BLaER1 (cell line): ENCODE measurements around the gene FAM78A.
"Not testable (repeated sequence)": the region's sequence is repeated elsewhere in the genome, so short reads cannot be mapped to it uniquely, and the experiment has no call there.

Experiments
- H3K27ac ChIP-seq: shearing (Covaris generic); formaldehyde crosslinking; 2 replicates; pipeline ENCODE4 v1.8.1; 2022
- H3K27me3 ChIP-seq: shearing (Covaris generic); formaldehyde crosslinking; 2 replicates; pipeline ENCODE4 v1.8.1; 2022
- H3K36me3 ChIP-seq: shearing (Covaris generic); formaldehyde crosslinking; 2 replicates; pipeline ENCODE4 v1.8.1; 2022
- H3K4me1 ChIP-seq: shearing (Covaris generic); formaldehyde crosslinking; 2 replicates; pipeline ENCODE4 v1.8.1; 2022
- H3K4me2 ChIP-seq: shearing (Covaris generic); formaldehyde crosslinking; 2 replicates; pipeline ENCODE4 v1.8.1; 2022
- H3K4me3 ChIP-seq: shearing (Covaris generic); formaldehyde crosslinking; 2 replicates; pipeline ENCODE4 v1.8.1; 2022
- H3K9ac ChIP-seq: shearing (Covaris generic); formaldehyde crosslinking; 2 replicates; pipeline ENCODE4 v1.8.1; 2022
- H3K9me3 ChIP-seq: shearing (Covaris generic); formaldehyde crosslinking; 2 replicates; pipeline ENCODE4 v1.8.1; 2022
- H4K20me1 ChIP-seq: shearing (Covaris generic); formaldehyde crosslinking; 2 replicates; pipeline ENCODE4 v1.8.1; 2022
- Cebpa-rat ChIP-seq: shearing (Covaris generic); IDR thresholded peaks from 2 replicates; pipeline ENCODE4 v1.8.1; 2022

Gene FAM78A

GRCh38 chr9:131275332-131276093 is 797 bp downstream of the FAM78A start:
- Histone ChIP-seq H3K4me2 (peak overlapping the region; percentile 96), H3K9me3 (no peaks in the 10 kb centered on the region), H3K4me1 (peaks cover 74% of the 10 kb centered on the region), H3K36me3 (no peaks in the 10 kb centered on the region), H3K9ac (peak overlapping the region; percentile 73), H4K20me1 (peaks cover 18% of the 10 kb centered on the region), H3K27ac (peak overlapping the region; percentile 72), H3K4me3 (peak overlapping the region; percentile 76), H3K27me3 (peaks cover 64% of the 10 kb centered on the region)
- TF ChIP-seq Cebpa-rat, result no peak

- Histone ChIP-seq H3K4me1 (peaks cover 81% of the 10 kb centered on the region), H3K4me2 (peak overlapping the region; percentile 96), H3K27ac (peak overlapping the region; percentile 72), H3K27me3 (peaks cover 57% of the 10 kb centered on the region), H3K36me3 (no peaks in the 10 kb centered on the region), H3K9ac (peak overlapping the region; percentile 73), H3K4me3 (peak overlapping the region; percentile 76), H3K9me3 (no peaks in the 10 kb centered on the region), H4K20me1 (peaks cover 18% of the 10 kb centered on the region)
- TF ChIP-seq Cebpa-rat, result no peak
Observed at GRCh38 chr9:131274674-131275331, 1.5 kb downstream of the FAM78A start.

DNA sequence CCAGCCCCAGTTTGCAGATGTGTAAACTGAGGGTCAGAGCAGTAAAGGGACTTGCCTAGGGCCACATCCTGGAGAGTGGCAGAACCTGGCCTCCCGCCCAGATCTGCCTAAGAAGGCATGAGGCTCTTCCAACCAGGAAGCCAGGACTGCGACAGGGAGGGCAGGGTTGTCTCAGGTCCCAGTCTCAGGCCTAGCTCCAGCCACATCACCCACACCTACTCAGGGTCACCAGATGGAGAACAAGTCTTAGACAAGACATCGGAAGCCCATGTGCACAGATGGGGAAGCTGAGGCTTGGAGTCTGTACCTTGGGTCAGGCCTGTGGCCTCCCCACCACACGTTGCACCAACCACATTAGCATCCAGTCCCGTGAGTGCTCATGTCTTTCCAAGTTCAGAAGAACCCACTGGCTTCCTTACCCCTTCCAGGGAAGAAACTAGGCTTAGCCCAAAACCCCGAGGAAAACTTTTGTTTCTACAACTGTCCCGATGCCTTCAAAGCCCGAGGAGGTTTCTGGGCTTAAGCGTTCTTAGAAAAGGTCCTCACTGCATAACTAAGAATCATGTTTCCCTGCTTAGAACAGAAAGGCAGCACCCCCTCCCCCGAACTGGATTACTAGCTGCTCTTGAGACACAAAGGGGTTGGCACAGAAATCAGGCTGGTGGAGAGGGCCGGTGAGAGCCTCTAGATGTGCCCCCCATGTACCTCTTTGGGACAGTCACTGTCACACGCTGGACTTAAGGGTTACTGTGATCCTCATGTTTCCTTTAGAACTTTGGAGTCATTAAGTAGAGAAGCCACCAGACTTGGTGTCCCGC is 2.2 kb downstream of the FAM78A start:
- TF ChIP-seq Cebpa-rat, result no peak
- Histone ChIP-seq H3K36me3 (no peaks in the 10 kb centered on the region), H3K27ac (peak overlapping the region; percentile 72), H3K4me3 (peak overlapping the region; percentile 76), H3K9me3 (no peaks in the 10 kb centered on the region), H4K20me1 (peaks cover 18% of the 10 kb centered on the region), H3K4me2 (peak overlapping the region; percentile 96), H3K9ac (peak overlapping the region; percentile 73), H3K27me3 (peaks cover 56% of the 10 kb centered on the region), H3K4me1 (peaks cover 85% of the 10 kb centered on the region)

DNA sequence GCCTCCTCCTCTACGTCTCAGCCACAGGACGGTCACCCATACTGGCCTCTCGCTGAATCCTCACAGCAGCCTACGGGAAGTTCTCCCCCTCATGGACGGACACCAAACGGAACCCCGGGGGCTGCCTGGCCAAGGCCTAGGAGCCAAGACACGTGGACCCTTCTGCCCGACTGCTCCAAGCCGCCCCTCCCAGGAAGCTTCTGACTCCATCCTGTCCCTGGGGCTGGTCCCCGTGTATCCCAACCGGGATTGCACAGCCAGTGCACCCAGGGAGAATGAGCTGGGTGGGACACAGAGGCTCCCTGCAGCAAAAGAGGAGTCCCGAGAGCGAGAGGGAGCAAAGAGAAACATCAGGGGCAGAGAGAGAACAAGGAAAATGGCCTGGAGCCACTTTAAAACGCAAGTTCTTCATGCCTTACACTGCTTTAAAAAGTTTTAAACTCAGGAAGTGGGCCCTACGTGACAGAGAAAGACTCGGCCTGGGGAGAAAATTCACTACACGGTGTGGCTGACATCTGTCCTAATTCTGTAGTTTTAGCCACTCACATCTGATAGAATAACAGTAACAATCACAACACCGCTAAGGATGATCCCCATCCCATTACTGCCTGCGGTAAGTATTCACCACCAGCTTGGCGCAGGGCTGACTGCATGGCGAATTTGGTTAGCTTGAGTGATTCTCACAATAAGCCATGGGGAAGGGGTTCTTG is 3.0 kb downstream of the FAM78A start:
- no peak for TF ChIP-seq Cebpa-rat
- H3K4me1 ChIP-seq, result peaks cover 85% of the 10 kb centered on the region
- peaks cover 18% of the 10 kb centered on the region for H4K20me1 ChIP-seq
- peak overlapping the region; percentile 73 for H3K9ac ChIP-seq
- no peaks in the 10 kb centered on the region for H3K9me3 ChIP-seq
- peaks cover 56% of the 10 kb centered on the region for H3K27me3 ChIP-seq
- H3K4me3 ChIP-seq, result peak overlapping the region; percentile 76
- peak overlapping the region; percentile 72 for H3K27ac ChIP-seq
- peak overlapping the region; percentile 96 for H3K4me2 ChIP-seq
- no peaks in the 10 kb centered on the region for H3K36me3 ChIP-seq

DNA sequence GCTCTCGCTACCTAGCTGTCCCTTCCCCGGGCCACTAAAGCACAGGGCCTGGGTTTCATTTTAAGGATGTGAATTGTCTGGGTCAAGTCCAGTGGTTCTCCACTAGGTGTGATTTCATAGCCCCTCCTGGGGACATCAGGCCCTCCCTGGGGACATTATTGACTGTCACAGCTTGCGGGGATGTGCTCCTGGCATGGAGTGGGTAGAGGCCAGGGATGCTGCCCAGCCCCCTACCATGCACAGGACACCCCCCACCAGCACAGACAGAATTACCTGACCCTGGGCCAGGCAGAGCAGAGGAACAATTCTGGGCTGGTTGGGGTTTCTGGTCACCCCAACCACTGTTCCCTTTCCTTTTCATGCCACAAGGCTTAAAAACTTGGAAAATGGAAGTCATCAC is 4.1 kb downstream of the FAM78A start:
- TF ChIP-seq Cebpa-rat, result no peak
- H3K9ac ChIP-seq, result no peak overlapping the region
- H3K9me3 ChIP-seq, result no peaks in the 10 kb centered on the region
- peak overlapping the region; percentile 96 for H3K4me2 ChIP-seq
- no peak overlapping the region for H3K4me3 ChIP-seq
- H4K20me1 ChIP-seq, result peaks cover 18% of the 10 kb centered on the region
- H3K36me3 ChIP-seq, result no peaks in the 10 kb centered on the region
- H3K27me3 ChIP-seq, result peaks cover 53% of the 10 kb centered on the region
- H3K4me1 ChIP-seq, result peaks cover 90% of the 10 kb centered on the region
- 0 out of 2 replicates have a peak overlapping the region, but pooled peaks have one; percentile 84 for H3K27ac ChIP-seq

DNA sequence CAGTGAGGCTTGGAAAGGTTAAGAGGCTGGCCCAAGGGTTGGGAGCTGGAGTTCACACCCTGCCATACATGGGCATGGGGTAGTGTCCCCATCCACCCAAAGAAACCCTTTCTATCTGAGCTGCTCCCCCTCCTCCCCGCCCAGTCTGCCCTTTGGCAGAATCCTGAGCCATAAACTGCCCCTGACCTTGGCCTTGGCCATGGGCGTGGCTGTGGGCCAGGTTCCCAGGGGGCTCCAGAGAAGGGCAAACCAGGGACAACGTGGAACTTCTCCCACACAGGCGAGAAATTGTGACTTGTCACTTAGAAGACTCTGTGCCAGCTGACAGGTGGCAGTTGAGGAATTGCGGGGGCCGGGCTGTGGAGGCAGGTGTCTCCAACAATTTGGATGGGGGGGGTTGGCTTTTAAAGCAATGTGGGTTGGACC is 4.8 kb downstream of the FAM78A start:
- Histone ChIP-seq H3K4me1 (peaks cover 94% of the 10 kb centered on the region), H3K27ac (peak overlapping the region; percentile 84; the same call in 1 of the 2 replicates), H3K27me3 (peaks cover 46% of the 10 kb centered on the region), H3K4me2 (peak overlapping the region; percentile 96), H3K4me3 (no peak overlapping the region; the same call in 1 of the 2 replicates), H3K9ac (no peak overlapping the region), H4K20me1 (peaks cover 18% of the 10 kb centered on the region), H3K9me3 (no peaks in the 10 kb centered on the region), H3K36me3 (no peaks in the 10 kb centered on the region)
- no peak for TF ChIP-seq Cebpa-rat

- H3K4me3 ChIP-seq, result not testable (repeated sequence)
- peak overlapping the region; percentile 84 for H3K27ac ChIP-seq
Observed at GRCh38 chr9:131271016-131271273, 5.4 kb downstream of the FAM78A start.

DNA sequence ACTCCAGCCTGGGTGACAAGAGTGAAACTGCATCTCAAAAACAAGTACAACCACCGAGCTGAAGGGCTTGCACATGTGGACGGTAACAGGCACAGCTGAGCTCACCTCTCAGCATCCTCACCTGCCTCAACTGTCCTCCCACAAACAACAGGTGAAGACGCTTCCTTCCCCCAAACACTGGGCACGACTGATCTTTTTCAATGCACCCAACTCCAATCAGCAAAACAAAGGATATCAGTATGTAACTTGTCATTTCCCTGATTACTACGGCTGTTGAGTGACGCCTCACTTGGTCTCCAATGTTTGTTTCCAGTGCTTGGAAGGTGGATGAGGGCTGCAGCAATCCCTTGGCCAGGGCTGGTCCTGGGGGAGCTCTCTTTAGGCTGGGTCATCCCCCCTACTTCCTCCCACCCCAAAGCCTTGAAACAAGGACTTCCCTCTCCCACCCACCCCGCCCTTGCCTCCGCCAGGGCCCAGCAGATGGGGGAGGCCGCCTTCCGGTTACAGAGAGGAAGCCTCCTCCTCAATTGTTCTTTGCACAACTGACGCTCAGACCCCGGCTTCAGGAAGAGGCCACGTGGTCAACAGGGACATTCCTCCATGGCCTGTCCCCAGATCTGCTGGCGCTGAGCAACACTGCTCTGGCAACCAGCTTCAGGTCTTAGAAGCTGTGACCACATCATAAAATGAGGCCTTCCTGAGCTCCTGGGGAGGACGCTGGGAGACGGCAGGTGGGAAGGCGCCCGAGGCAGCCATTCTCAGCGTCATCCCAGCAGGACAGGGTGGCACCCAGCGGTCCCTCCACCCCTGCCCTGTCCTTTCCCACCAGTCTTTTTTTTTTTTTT is 5.9 kb downstream of the FAM78A start:
- H3K9me3 ChIP-seq, result no peaks in the 10 kb centered on the region
- H3K36me3 ChIP-seq, result no peaks in the 10 kb centered on the region
- H3K4me2 ChIP-seq, result peak overlapping the region; percentile 96
- H3K27me3 ChIP-seq, result peaks cover 34% of the 10 kb centered on the region
- H3K9ac ChIP-seq, result peak overlapping the region; percentile 58; the same call in 1 of the 2 replicates
- TF ChIP-seq Cebpa-rat, result no peak
- peaks cover 10% of the 10 kb centered on the region for H4K20me1 ChIP-seq
- peak overlapping the region; percentile 84 for H3K27ac ChIP-seq
- H3K4me1 ChIP-seq, result peaks cover 94% of the 10 kb centered on the region
- peak overlapping the region; percentile 39 for H3K4me3 ChIP-seq

More at GRCh38 chr9:131271016-131271273, 5.4 kb downstream of the FAM78A start:
- Histone ChIP-seq H3K27me3 (peaks cover 40% of the 10 kb centered on the region), H3K4me2 (peak overlapping the region; percentile 96), H3K9ac (peak overlapping the region; percentile 58; the same call in 1 of the 2 replicates), H3K4me1 (peaks cover 94% of the 10 kb centered on the region), H4K20me1 (peaks cover 15% of the 10 kb centered on the region)
- H3K9me3 ChIP-seq, H3K36me3 ChIP-seq: not testable (repeated sequence)
